K562 (cell line): Measurements from ENCODE around the gene P2RX5. TPM values are rescaled to one million over a fixed set of nuclear protein-coding genes. Genes with fewer than 3 reads are reported as not detected.

ENCODE experiments used
- ATAC-seq: fragments of 200-7000 bp; cut with Tn5 transposase; 3 replicates; pipeline ENCODE4 v1.9.1; 2020; ENCODE audit warnings: moderate library complexity
- BruUV-seq: library from RNA; stranded (reverse); fragments of 400-500 nt; replicated peaks from 2 replicates; lab custom pipeline; 2021; lab: Mats Ljungman, UMichigan
- CTCF ChIA-PET: fragments of 300-600 bp; formaldehyde crosslinking; extraction: SDS; loops from one replicate; lab custom pipeline; 2021; ENCODE audit warnings: low intra/inter-chr PET ratio; lab: Yijun Ruan, JAX
- POLR2A ChIA-PET: fragments of 300-600, 350-650 bp; sonication (Branson Sonifier 250); formaldehyde crosslinking; extraction: SDS; loops from one replicate; lab custom pipeline; 2021; ENCODE audit warnings: antibody characterized with exemption, inconsistent platforms; lab: Yijun Ruan, JAX
- DNase-seq, 4 experiments: peaks; one replicate each; pipeline versions ENCODE4 v3.0.0 to v3.0.0-alpha.2; 2011 to 2018; ENCODE audit warnings: low spot score in 3 of 4, mixed read lengths in 3 of 4; ENCODE audit errors: extremely low read depth in 1 of 4
- FAIRE-seq: peaks from 2 replicates; lab custom pipeline; 2011; peaks lifted over from hg19 to GRCh38; lab: Jason Lieb, UNC
- H2AFZ ChIP-seq: 2 replicates; pipeline ENCODE4 v1.6.0; 2011; ENCODE audit warnings: low read depth, low read length, control low read depth, inconsistent platforms
- H3K27ac ChIP-seq: fragments of 200-600 bp; 3 replicates; pipeline ENCODE4 v1.8.0; 2011; ENCODE audit warnings: low read depth, mild to moderate bottlenecking, control low read depth, inconsistent platforms, low read length, moderate library complexity, mixed read lengths; ENCODE audit errors: extremely low read depth
- H3K27me3 ChIP-seq, 2 experiments: fragments of 300-600 bp in 1 of 2; 2 replicates in 1 of 2; 3 replicates in 1 of 2; pipeline versions ENCODE4 v1.6.0 to v1.8.0; 2011; ENCODE audit warnings: inconsistent platforms in 2 of 2, low read length in 2 of 2, mild to moderate bottlenecking in 1 of 2, mixed read lengths in 1 of 2, moderate library complexity in 1 of 2; ENCODE audit not compliant: control insufficient read depth in 2 of 2, insufficient read depth in 2 of 2
- H3K36me3 ChIP-seq: fragments of 300-600 bp; 3 replicates; pipeline ENCODE4 v1.8.0; 2011; ENCODE audit warnings: mild to moderate bottlenecking, low read length, inconsistent platforms; ENCODE audit not compliant: control insufficient read depth, insufficient read depth
- H3K4me1 ChIP-seq, 2 experiments: fragments of 200-600 bp in 1 of 2; replicated peaks in 1 of 2; 2 replicates in 1 of 2; 3 replicates in 1 of 2; pipeline versions ENCODE4 v1.5.1 to v1.8.0; 2011; ENCODE audit warnings: inconsistent platforms in 2 of 2, low read length in 2 of 2, mild to moderate bottlenecking in 1 of 2, mixed read lengths in 1 of 2, moderate library complexity in 1 of 2; ENCODE audit not compliant: control insufficient read depth in 2 of 2, insufficient read depth in 2 of 2
- H3K4me2 ChIP-seq: 2 replicates; pipeline ENCODE4 v1.6.1; 2011; ENCODE audit warnings: low read length, control low read depth, inconsistent platforms, mixed read lengths; ENCODE audit not compliant: insufficient read depth
- H3K4me3 ChIP-seq: fragments of 200-600 bp; sonication (generic), shearing (Covaris generic); 2 replicates; pipeline ENCODE4 v1.5.1; 2016; ENCODE audit warnings: control low read depth, inconsistent platforms
- H3K79me2 ChIP-seq: fragments of 200-600 bp; 3 replicates; pipeline ENCODE4 v1.8.0; 2011; ENCODE audit warnings: low read length, inconsistent platforms; ENCODE audit not compliant: control insufficient read depth, insufficient read depth
- H3K9ac ChIP-seq, 2 experiments: 2 replicates each; pipeline versions ENCODE4 v1.6.0 to v1.6.1; 2011; ENCODE audit warnings: low read depth in 2 of 2, low read length in 2 of 2, control low read depth in 1 of 2, inconsistent platforms in 1 of 2, mild to moderate bottlenecking in 1 of 2, mixed read lengths in 1 of 2; ENCODE audit not compliant: insufficient read depth in 1 of 2
- H3K9me1 ChIP-seq: one replicate; pipeline ENCODE4 v1.6.0; 2011; ENCODE audit warnings: inconsistent platforms, mild to moderate bottlenecking, low read length, moderate library complexity; ENCODE audit not compliant: control insufficient read depth, insufficient read depth
- H3K9me3 ChIP-seq: replicated peaks from 2 replicates; pipeline ENCODE4 v1.5.1; 2011; ENCODE audit warnings: low read depth, low read length, inconsistent platforms; ENCODE audit not compliant: control insufficient read depth, insufficient read depth
- H4K20me1 ChIP-seq: replicated peaks from 2 replicates; pipeline ENCODE4 v1.6.1; 2011; ENCODE audit warnings: low read length, inconsistent platforms, mixed read lengths; ENCODE audit not compliant: control insufficient read depth, insufficient read depth
- CREB1 ChIP-seq, 2 experiments: sonication (generic) in 1 of 2; formaldehyde crosslinking in 1 of 2; IDR thresholded peaks; 2 replicates each; pipeline versions ENCODE4 v1.6.1 to v1.8.0; 2012 to 2022; ENCODE audit warnings: inconsistent platforms in 1 of 2, mild to moderate bottlenecking in 1 of 2, missing genetic modification reagents in 1 of 2, moderate library complexity in 1 of 2
- GATA2 ChIP-seq: sonication (generic); formaldehyde crosslinking; IDR thresholded peaks from 2 replicates; pipeline ENCODE4 v1.4.0; 2020; ENCODE audit warnings: mild to moderate bottlenecking, missing genetic modification reagents
- HES1 ChIP-seq: fragments of 450-650 bp; IDR thresholded peaks from 2 replicates; pipeline ENCODE4 v1.6.1; 2016; ENCODE audit warnings: low read depth, mild to moderate bottlenecking, moderate library complexity
- HOMEZ ChIP-seq: fragments of 250-450 bp; sonication (Bioruptor Pico); IDR thresholded peaks from 2 replicates; pipeline ENCODE4 v1.4.0; 2020; ENCODE audit warnings: mild to moderate bottlenecking, moderate library complexity
- IRF9 ChIP-seq: fragments of 450-650 bp; IDR thresholded peaks from 2 replicates; pipeline ENCODE4 v1.6.1; 2016; ENCODE audit warnings: missing biosample characterization, missing genetic modification characterization
- NR2F6 ChIP-seq: fragments of 450-650 bp; formaldehyde crosslinking; IDR thresholded peaks from 2 replicates; pipeline ENCODE4 v1.4.0; 2020; ENCODE audit warnings: mild to moderate bottlenecking
- SLC30A9 ChIP-seq: fragments of 250-450 bp; sonication (Bioruptor Pico); IDR thresholded peaks from 2 replicates; pipeline ENCODE4 v1.8.0; 2022; ENCODE audit warnings: mild to moderate bottlenecking, moderate library complexity
- TCF7 ChIP-seq: sonication (generic); IDR thresholded peaks from 2 replicates; pipeline ENCODE4 v1.6.1; 2016; ENCODE audit warnings: antibody characterized with exemption, borderline replicate concordance
- ZNF347 ChIP-seq: fragments of 450-650 bp; formaldehyde crosslinking; IDR thresholded peaks from 2 replicates; pipeline ENCODE4 v1.4.0; 2020; ENCODE audit warnings: low read depth, mild to moderate bottlenecking, moderate library complexity
- ZNF445 ChIP-seq: fragments of 250-450 bp; sonication (Bioruptor Pico); IDR thresholded peaks from 2 replicates; pipeline ENCODE4 v1.4.0; 2020; ENCODE audit warnings: low read depth, mild to moderate bottlenecking, moderate library complexity
- ZNF830 ChIP-seq: fragments of 250-450 bp; sonication (Bioruptor Pico); IDR thresholded peaks from 2 replicates; pipeline ENCODE4 v1.5.0; 2021; ENCODE audit warnings: mild to moderate bottlenecking
- WGBS: fragments of 100-300 bp; shearing (Covaris generic); methylation state at CpG from one replicate; pipeline ENCODE4 v1.1.6; 2016; ENCODE audit warnings: low coverage, mixed read lengths; ENCODE audit not compliant: insufficient coverage; ENCODE audit errors: missing lambda C conversion rate; 5-methylcytosine and 5-hydroxymethylcytosine counted together
- in situ Hi-C: fragments of 300-500 bp; cut with MboI; formaldehyde crosslinking; loops from 4 replicates; pipeline ENCODE4 v1.15.0; 2018; ENCODE audit warnings: inconsistent platforms, mixed read lengths
- intact Hi-C: fragments of 100-400 bp; cut with micrococcal nuclease; formaldehyde crosslinking; loops from 2 replicates; pipeline ENCODE4 v1.14.2; 2022
- polyA plus RNA-seq, 8 experiments: library from polyadenylated mRNA; depleted of rRNA in 4 of 8; stranded (reverse) in 5 of 8; unstranded in 3 of 8; fragments of >200 nt; fragmentation: Nextera tagmentation in 2 of 8; fragmentation: Illumina TruSeq in 1 of 8; extraction: Ambion mirVana in 2 of 8; extraction: Trizol in 1 of 8; gene quantifications; 2 replicates each; pipeline versions ENCODE4 v1.2.1 to v1.2.3, GENCODE V29; 2011 to 2014; ENCODE audit warnings: inconsistent platforms in 1 of 8, missing spikeins in 1 of 8
- total RNA-seq, 7 experiments: library from RNA; depleted of rRNA in 6 of 7; stranded (reverse); fragments of >200 nt in 6 of 7; fragmentation: Illumina TruSeq in 2 of 7; extraction: Trizol in 2 of 7; gene quantifications; 2 replicates each; pipeline versions ENCODE4 v1.2.1 to v1.2.3, GENCODE V29; 2011 to 2021; ENCODE audit warnings: low replicate concordance in 1 of 7

Gene P2RX5
- total and polyA plus RNA-seq, 9 of the 15 experiments (the other 6 are each of a cell fraction or from before 2014, with no cell fraction given): 0.31 to 4.0 (median 1.3) TPM

GRCh38 chr17:3682033-3682432, 13.9 kb downstream of the P2RX5 start:
- ChIA-PET POLR2A (no interaction called here), CTCF (interaction anchor here (1.1 kb wide), 1 partner anchor 146 kb away, joined by 3 read pairs; no protein-coding TSS in a partner anchor)
- intact Hi-C loops: loop anchor here (2.0 to 10.0 kb wide), 3 partner anchors 51 to 637 kb away; no protein-coding TSS in a partner anchor
- DNase-seq (no peak), FAIRE-seq (no peak), ATAC-seq (no peak)
- TF ChIP-seq IRF9 (no peak), ZNF347 (CRISPR knock-in tag) (no peak), HES1 (no peak), NR2F6 (no peak), HOMEZ (no peak), GATA2 (no peak), ZNF830 (CRISPR knock-in tag) (no peak), CREB1 (IDR thresholded peaks at IDR 0.05) (no peak), CREB1 (CRISPR knock-in tag; IDR thresholded peaks at IDR 0.05) (no peak), TCF7 (no peak), ZNF445 (no peak), SLC30A9 (CRISPR knock-in tag) (no peak)
- Histone ChIP-seq H3K4me1 (peaks cover 0 to 23% of the 10 kb centered on the region in 2 experiments; a peak in 2 of 5 replicates), H3K79me2 (no peaks in the 10 kb centered on the region), H3K27me3 (peaks cover 0 to 17% of the 10 kb centered on the region in 2 experiments; a peak in 2 of 5 replicates), H3K36me3 (no peaks in the 10 kb centered on the region), H3K9ac (no peak overlapping the region), H3K4me3 (no peak overlapping the region), H4K20me1 (no peaks in the 10 kb centered on the region), H3K27ac (no peak overlapping the region), H3K9me1 (no peaks in the 10 kb centered on the region), H3K9me3 (no peaks in the 10 kb centered on the region), H3K4me2 (no peak overlapping the region), H2AFZ (no peak overlapping the region)
- no TSS peak for BruUV-seq
- in situ Hi-C loops: loop anchor here (5.0 kb wide), 1 partner anchor 50 kb away; no protein-coding TSS in a partner anchor
- 15% methylated on average over 9 of the region's 12 CpGs for WGBS
